Measurements from ENCODE around the gene CPEB1. TPM values are rescaled to one million over a fixed set of nuclear protein-coding genes. Genes with fewer than 3 reads are reported as not detected.

Gene CPEB1
- not detected in 2 replicates for total RNA-seq

DNA sequence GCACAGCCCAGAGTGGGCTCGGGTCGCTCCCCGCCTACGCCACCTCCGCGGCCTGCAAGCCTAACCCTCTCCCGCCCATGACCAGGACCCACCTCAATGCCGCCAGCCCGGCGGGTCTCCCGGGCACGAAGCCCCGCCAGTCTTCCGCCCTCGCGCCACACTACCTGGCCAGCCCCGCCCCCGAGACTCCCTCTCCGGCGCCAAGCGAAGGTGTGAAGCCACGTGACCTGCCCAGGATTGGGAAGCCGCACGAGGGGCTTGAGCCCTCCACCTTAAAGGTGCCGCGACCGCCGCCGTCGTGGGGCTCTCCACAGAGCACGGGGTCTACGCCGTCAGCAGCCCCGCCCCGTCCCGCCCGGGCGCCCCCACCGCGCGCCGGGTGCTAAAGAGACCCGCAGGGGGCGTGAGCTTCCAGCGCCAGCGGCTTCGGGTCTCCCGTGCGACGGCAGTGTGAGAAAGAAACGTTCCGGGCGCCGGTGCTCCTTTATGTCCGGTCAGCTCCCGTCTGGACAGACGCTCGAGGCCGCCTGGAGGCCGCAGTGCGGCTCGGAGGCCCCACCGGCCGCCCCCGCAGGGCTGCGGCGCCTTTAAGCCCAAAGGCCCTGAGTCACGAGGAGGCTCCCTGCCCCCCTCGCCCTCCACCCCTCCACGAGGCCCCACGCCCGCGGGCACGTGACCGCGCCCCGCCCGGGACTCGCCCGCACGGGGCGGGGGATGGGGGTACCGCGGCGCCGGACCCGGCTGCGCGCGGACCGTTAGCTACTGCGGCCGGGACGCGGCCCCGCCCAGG is at the start of gene CPEB1:
Gene CPEB1, minus strand, starts transcription at position 319 of the 790 bp plus-strand sequence. CDS start 18,904 bp downstream, outside the sequence.
- intact Hi-C loops (cut with micrococcal nuclease), result no loop called here

DNA sequence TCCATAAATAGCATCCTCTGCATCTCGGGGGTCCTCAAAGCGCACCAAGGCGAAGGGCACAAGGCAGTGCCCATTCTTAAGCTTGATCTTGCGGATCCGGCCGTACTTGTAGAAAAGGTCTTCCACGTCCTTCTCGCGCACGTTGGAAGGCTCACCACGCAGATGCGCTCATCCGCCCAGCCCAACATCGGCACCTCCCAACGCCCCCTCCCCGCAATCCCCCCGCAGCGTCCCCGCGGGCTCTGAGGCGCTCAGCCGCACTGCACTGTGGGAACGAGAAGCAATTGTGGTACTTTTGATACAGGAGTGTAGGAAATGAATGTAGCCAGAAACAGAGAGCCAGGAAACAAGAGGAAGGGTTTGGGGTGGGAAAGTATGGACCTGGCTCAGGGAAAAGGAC is 45.0 kb upstream of the CPEB1 start:
- intact Hi-C loops (cut with micrococcal nuclease), result no loop called here

DNA sequence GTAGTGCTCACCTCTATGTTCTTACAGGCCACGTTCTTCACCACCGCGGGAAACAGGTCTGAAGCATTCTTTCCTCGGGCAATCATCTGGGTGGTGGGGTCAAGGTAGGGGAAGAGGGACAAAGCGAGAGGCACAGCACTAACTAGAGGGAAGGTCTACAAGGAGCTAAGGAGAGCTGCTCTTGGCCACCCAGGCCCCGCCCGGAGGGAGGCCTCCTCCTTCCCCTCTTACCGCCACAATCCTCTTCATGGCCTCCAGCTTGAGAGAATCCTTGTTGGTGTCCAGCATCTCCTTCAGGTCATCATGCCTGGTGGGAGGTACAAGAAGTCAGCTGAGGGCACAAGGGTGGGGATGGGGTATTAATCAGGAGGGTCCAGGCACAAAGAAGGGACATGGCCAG is 42.0 kb upstream of the CPEB1 start:
- intact Hi-C loops (cut with micrococcal nuclease), result no loop called here

DNA sequence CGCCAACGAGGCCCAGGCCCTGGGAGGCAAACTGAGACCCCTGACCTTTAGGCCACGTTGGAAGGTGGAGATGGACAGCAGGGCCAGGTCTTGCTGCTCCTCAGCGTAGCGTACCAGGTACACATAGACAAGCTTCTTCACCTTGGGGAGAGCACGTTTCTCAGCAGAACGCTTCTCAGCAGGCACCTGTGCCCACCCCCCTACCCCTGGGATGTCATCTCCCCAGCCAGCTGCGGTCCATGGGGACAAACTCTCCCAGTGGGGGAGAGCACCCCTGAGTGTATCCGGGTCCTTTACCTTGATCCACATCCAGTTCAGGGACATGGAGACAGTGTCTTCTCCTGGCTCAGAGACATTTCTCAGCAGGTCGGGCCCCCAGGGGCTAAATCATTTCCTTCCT is 41.5 kb upstream of the CPEB1 start:
- intact Hi-C loops (cut with micrococcal nuclease), result no loop called here

DNA sequence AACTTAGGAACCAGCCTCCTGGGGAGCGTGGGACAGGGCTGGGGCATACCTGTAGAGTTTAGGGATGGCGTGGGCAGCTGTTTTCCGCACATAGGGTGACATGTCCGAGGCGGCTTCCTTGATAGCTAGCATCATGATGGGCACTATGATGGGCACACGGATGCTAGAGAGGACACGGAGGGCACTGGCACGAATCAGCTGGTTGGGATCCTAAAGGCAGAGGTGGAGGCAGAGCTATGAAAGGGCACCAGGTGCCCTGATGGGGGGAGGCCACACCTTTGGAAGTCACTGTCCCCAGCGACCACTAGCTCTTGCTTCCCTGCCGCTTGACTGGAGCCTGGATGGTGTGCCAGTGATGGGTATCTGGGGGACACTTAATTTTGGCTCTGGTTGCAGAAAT is 34.2 kb upstream of the CPEB1 start:
- intact Hi-C loops (cut with micrococcal nuclease), result loop anchor here (2.0 kb wide), 1 partner anchor 127 kb away; the partner anchor contains the start of gene WHAMM

DNA sequence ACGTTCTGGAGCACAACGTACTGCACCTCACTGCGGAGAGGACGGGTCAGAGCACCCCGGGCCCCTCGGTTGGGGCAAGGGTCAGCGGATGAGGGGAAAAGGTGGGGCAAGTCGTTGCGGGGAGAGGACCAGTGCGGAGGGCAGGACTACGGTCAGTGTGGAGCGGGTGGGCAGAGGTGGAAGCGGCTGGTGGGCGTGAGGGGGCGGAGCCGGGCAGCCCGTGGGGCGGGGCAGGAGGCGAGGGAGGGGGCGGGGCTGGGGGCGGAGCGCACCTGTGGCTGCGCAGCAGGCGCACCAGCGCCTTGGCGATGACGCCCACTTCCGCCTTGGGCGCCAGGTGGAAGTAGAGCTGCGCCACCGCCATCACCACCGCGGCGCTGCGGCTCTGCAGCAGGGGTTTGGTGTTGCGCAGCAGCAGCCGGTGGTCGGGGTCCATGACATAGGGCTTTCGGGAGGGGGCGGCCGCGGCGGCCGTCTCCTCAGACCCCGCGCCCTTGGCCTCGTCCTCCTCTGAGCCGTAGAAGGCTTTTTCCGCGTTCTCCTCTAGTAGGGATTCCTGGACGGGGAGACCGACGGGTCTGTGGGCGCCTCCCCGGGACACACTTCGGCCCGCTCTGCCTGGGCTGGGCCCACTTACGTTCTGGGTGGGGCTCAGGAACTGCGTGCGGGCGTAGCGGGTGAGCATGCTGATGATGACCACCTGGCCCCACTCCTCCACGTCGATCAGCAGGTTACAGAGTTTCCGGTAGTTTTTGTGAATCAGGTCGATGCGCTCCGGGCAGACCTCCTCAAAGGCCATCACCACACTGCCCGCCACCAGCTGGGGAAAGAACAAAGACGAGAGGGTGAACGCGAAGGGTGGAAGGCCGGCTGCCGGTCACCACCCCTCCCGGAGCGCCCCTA is 33.3 kb upstream of the CPEB1 start:
- intact Hi-C loops (cut with micrococcal nuclease), result loop anchor here (1.0 to 2.0 kb wide), 4 partner anchors 29 to 320 kb away; partner anchors contain the start of genes AP3B2, RPS17 and WHAMM

DNA sequence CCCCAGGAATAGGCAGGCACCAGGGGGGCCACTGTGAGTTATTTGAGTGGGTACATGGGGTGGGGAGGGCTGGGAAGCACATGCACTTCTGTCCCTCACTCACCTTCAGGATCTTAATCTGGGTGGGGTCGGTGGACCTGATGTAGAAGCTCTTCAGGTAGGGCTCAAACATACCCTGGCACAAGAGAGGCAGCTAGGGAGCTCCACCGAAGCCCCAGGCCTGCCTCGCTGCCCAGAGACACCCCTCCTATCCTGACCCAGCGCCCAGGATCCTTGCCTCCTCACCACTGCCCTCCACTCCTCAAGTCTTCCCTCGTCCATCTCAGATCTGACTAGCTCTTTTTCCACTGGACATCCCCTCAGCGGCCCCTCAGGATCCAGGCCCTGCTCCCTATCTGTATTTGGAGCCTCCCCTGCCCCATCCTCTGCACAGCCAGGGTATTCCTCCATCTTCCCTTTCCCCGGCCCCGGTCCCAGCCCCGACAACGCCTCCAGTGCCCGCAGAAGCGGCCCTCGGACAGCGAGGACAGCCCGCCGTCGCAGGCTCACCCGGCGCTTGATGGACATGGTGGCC is 32.5 kb upstream of the CPEB1 start:
- intact Hi-C loops (cut with micrococcal nuclease), result loop anchor here (1.0 to 2.0 kb wide), 4 partner anchors 30 to 321 kb away; partner anchors contain the start of genes AP3B2, RPS17 and WHAMM

DNA sequence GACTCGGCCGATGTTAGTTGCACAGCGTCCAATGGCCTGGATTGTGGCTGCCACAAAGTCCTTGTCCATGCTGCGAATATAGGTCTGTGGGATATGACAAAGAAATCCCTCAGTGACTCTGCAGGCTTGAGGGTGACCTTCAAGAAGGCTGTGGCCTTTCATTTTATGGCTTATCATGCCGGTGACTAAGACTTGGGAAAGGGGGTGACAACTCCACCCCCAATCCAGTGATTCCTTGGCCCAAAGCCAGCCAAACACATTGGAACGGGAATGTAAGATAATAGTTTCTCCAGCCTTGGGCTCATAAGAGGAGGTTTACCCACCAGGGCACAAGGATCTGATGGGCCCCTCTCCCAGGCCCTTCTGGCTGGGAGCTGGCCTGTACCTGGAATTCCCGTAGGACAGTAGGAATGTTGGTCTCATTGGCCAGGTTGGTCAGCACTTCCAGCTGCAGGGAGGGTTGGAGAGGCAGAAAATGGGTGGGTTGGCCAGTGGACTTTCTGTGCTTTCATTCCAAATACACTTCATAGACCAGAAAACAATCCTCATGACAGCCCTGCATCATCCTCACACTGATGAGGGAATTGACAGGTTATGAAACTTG is 30.7 kb upstream of the CPEB1 start:
- intact Hi-C loops (cut with micrococcal nuclease), result no loop called here

DNA sequence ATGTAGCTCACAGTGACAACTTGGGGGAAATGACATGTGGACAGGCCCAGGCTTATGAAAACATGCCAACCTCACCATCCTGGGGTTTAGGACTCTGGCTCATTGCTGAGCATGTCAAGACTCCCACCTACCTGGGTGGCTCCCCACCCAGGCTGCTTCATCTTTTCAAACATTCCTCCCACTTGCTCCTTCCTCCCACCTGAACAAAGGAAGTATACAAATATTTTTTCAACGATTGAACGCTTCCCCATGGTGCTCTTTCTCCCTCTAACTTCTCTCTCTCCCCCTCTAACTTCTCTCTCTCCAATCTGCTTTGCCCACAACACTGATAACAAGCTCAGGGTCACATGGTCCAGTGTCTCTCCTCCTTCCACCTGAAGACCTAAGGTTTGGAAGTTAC is 27.7 kb upstream of the CPEB1 start:
- intact Hi-C loops (cut with micrococcal nuclease), result no loop called here

DNA sequence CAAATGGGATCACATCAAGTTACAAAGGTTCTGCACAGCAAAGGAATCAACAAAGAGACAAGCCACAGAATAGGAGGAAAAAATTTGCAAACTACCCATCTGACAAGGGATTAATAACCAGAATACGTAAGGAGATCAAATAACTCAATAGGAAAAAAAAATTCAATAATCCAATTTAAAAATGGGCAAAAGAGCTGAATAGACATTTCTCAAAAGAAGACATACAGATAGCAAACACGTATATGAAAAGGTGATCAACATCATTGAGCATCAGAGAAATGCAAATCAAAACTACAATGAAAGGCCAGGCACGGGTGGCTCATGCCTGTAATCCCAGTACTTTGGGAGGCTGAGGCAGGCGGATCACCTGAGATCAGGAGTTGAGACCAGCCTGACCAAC is 23.5 kb upstream of the CPEB1 start:
- intact Hi-C loops (cut with micrococcal nuclease), result no loop called here

DNA sequence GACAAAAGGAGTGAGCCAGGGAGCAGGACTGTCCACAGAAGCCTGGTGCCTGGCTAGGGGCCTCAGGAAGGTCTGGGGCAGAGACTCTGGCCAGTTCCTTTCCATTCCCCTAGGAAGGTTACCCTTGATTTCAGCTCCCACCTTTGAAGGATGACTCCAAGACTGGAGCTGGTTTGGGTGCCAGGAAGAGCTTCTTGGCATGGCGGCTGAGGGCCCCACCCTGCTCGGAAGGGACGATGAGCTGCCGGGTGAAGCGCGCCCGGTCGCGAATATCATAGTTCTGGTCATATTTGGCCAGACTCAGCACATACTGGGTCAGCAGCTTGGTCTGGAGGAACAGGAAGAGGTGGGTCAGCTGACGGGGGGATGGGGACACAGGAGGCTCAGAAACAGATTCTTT is 19.4 kb upstream of the CPEB1 start:
- intact Hi-C loops (cut with micrococcal nuclease), result no loop called here

DNA sequence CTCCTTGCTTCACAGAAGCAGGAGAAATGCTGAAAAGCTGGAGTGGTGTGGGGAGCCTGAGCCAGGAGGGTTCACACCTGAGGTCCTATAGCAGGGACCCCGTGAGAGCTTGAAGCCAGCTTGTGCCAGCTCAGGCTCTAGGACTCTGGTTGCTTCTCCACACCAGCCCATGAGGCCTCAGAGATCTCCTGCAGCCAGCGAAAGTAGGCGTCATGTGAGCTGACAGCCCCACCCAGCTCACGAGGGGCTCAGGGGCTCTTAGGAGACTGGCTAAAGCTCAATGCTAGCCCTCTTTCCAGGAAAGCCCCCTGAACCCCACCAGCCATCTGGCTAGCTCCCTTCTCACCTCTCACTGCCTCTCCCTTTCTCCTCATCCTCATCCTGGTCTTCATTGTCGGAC is 16.9 kb upstream of the CPEB1 start:
- intact Hi-C loops (cut with micrococcal nuclease), result no loop called here

DNA sequence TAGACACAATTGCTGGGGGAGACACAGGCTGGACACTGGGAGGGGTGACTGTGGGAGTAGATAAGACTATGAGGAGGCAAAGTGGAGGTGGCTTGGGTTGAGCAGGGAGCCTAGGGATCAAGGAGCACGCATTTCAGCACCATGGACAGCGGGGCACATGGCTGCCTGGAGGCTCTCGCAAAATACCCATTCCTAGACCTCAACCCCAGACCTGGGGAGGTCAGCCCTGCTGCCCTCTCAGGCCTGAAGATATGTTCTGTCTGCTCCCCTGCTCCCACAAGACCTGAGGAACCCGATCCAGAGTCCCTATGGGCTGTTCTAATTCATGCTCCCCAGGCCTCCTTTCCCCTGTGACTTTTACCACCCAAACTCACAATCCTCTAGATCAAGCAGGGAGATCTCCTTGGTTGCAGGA is 16.0 kb upstream of the CPEB1 start:
- intact Hi-C loops (cut with micrococcal nuclease), result loop anchor here (1.0 kb wide), 1 partner anchor 46 kb away; the partner anchor contains the start of gene AP3B2

DNA sequence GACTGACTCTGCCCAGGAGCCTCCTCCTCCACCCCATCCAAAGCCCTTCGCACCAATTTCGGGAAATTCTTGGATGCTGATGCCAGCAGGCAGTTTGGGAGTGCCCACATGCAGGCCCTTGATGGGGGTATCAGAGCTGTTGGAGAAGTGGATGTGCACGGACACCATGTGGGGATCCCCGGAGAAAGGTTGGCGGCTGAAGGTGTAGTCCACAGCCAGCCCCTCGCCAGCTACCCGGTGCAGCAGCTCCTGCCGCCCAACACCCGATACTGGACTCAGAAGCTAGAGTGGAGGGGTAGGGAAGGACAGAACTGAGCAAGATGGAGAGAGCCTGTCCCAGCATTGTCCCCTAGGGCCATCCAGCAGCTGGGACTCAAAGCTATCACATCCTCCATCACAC is 15.5 kb upstream of the CPEB1 start:
- intact Hi-C loops (cut with micrococcal nuclease), result loop anchor here (1.0 kb wide), 1 partner anchor 47 kb away; the partner anchor contains the start of gene AP3B2

DNA sequence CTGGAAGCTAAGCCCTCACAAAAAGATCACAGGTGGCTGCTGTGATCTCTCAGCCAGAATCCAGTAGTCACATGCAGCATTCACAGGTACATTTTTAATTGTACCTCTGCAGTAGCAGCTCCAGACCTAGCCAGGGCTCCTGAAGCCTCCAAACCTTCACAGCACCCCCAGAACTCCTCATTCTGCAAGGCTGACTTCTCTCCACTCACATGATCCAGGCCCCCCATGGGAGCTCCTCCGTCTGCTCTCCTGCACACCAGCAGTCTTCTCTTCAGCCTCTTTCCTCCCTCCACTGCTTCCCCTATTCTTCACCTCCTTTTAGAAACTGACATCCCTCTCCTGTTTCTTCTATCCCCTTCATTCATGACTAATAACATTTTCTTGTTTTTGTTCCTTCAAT is 13.2 kb upstream of the CPEB1 start:
- intact Hi-C loops (cut with micrococcal nuclease), result no loop called here

DNA sequence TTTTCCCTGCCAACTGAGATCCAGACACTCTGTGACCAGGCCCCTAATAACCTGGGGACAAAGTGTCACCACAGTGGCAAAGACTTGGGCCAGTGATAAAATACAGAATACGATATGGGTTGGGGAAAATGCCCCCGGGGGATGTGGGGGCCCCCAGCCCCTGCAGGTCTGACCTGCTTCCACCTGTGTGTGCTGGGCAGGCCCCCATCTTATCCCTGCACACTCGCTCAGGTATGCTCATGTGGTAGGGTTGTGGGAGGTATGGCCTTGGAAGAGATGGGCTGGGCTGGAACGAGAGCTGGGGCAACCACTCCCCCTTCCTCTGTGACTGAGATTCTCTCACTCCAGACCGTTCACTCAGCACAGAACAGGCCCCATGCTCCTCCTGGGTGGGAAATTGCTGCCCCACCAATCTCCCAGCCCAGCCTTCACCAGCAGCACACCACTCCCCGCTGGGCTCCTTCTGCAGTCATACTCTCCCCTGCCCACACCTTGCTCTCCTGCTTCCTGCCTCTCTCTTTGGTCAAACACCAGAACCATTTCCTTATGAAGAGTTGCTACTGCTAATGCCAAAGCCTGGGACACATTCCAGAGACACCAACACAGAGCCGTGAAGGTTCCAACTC is 9.6 kb upstream of the CPEB1 start:
- intact Hi-C loops (cut with micrococcal nuclease), result no loop called here

DNA sequence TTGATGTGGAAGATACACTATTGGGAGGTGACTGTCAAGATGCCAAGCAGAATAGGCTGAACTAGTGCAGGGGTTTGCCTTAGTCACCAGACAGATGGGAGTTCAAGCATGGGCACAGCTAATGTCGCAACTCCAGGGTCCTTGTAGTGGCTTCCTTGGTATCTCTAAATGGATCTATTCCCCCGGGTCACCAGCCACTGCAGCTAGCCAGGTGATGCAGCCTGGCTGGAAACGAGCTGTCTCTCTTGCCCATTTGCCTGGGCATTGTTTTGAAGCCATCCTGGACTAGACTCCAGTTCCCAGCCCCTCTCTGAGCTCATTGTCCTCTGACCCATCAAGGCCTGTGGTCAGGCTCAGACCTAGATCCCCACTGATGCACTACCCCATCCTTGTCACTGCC is 8.4 kb upstream of the CPEB1 start:
- intact Hi-C loops (cut with micrococcal nuclease), result no loop called here

DNA sequence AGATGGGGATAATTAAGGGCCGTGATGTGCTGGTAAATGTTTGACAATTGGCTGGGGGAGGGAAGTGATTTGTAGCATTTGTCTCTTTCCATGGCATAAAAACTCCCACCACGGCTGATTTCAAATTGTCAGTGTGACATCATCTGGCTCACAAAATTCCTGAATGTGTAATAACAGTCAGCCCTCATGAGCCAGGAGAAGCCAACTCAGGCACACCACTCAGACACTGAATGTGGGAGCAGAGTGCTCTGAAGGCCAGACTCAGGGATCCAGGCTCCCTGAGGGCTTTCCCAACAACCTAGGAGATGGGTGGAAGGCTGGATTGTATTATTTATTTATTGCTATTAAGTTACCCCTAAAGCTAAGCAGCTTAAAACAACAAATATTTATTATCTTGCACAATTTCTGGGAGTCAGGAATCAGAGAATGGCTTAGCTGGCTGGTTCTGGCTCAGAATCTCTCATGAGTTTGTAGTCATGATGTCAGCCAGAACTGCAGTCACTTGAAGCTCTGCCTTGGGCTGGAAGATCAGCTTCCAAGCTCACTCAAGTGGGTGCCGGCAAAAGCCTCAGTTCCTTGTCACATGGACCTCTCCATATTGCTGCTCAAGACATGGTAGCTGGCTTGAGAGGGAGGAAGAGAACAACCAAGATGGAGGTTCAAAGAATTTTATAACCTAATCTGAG is 6.5 kb upstream of the CPEB1 start:
- intact Hi-C loops (cut with micrococcal nuclease), result no loop called here

DNA sequence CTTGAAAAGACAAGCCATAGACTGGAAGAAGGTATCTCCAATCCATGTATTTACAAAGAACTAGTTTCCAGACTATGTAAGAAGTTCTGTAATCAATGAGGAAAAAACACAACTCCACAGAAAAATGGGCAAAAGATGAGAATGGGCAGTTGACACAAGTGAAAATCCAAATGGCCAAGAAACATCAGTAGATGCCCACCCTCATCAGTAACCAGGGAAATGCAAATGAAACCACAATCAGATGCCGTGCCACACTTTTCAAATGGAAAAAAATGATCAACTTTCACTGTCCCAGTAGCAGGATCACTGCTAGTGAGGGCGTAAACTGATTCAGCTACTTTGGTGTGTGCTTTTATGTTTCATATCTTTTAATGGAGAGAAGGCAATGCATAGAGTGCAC is 4.5 kb upstream of the CPEB1 start:
- intact Hi-C loops (cut with micrococcal nuclease), result no loop called here

DNA sequence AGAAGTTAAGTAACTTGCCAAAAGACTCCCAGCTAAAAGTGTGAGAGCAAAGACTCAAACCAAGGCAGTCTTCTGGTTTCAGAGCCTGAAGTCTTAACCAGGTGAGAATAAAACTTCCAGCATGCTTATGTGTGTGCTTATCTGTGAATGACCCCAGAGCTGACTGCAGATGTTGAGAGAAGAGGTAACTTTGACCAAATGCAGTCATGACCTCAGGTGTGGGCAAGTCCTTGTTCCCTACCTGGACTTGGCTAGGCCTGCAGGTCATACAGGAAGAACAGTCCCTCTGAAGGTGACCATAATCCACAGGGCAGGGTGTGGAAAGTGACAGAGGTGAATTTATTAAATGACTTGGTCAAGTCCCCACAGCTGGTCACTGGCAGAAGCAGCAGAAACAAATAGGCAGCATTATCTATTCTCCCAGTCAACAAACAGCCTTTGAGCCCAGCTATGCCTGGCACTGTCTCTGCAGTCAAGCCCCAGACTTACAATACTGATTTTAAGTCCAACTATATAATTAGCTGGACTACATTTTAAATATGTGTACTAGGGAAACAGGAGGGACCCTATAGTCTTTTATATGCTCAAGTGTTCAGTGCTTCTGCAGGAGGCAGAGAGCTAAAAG is 3.0 kb upstream of the CPEB1 start:
- intact Hi-C loops (cut with micrococcal nuclease), result no loop called here

Measured in T-helper 1 cell treated with Interleukin-12 subunit alpha and Interleukin-12 subunit beta and Interleukin-4 antibody, amounts not matched to agents 30 ng/mL and 1 ng/mL, for 36 hours (primary cell).